Measurements from ENCODE around the gene ABCA3.

Gene ABCA3

DNA sequence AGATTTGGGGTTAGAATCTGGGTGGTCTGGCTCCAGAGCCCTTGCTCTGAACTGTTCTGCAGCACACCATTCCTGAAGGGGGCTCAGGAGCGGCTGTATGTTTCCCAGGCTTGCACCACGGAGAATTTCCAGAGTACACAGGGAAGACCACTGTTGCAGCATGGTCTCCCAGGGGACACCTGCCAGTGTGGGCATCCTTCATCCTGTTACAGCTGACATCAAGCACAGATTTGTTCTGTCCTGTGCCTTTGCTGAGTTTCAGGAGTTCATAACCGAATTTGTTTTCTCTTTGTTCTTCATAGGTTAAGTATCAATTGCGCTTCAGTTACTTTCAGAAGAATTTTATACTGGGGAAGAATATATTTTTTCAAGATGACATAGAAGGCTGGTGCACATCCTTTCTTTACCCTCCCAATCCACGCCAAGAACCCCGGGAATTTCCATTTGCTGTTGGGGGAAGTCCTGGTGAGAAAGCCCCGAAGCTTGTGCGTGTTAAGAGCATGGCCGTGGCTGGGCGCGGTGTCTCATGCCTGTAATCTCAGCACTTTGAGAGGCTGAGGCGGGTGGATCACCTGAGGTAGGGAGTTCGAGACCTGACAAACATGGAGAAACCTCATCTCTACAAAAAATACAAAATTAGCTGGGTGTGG is 26.3 kb upstream of the ABCA3 start:
- no peaks in the 10 kb centered on the region for H3K36me3 ChIP-seq (ENCODE audit: insufficient read depth, low read length)
- no peaks in the 10 kb centered on the region for H3K9me3 ChIP-seq (ENCODE audit: low read length)
- peaks cover 14% of the 10 kb centered on the region for H3K27me3 ChIP-seq (ENCODE audit: insufficient read depth, low read length)
- no peak overlapping the region for H3K4me3 ChIP-seq (ENCODE audit: low read length)
- H3K4me1 ChIP-seq (ENCODE audit: insufficient read depth, low read length) = peaks cover 13% of the 10 kb centered on the region
- H2AFZ ChIP-seq (ENCODE audit: low read depth, low read length) = no peak overlapping the region

DNA sequence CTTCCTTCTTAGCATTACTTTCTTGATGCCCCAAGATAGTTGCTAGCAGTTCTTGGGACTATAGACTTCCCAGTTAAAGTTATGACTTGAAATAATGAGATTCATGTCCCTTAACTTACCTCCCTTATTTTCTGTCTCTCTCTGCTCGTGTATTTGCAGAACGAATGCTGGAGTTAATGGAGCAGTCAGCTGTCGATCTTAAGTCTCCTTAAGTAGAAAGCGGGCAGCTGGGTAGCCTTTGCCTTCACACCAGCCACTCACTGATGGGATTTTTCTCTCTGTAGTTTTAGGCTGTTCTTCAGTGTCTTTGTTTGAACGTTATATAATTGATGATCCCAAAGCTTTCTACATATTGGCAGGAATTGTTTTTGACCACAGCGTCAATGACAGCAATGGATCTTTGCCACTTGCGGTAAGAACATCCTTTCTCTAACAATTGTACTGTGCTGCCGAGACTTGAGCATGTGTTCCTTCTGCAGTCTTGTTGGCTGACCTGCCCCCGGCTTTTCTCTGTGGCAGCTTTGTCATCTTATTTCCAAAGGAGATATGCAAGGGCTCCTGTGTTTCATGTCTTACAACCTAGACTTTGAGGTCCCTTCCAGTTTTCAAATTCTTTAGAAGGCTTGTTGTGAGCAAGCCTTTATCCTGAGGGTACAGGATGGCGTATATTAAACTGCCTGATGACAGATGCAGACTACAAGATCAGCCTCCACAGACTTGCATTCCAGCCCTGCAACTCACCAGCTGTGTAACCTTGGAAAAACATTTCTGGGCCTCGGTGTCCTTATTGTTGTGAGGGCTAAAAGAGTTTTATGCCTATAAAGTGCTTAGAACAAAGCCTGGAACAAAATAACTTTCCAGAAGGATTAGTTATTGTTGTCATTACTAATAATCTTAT is 25.1 kb upstream of the ABCA3 start:
- Histone ChIP-seq H3K4me1 (ENCODE audit: insufficient read depth, low read length) (peaks cover 13% of the 10 kb centered on the region), H3K9me3 (ENCODE audit: low read length) (no peaks in the 10 kb centered on the region), H3K36me3 (ENCODE audit: insufficient read depth, low read length) (no peaks in the 10 kb centered on the region), H3K27me3 (ENCODE audit: insufficient read depth, low read length) (peaks cover 14% of the 10 kb centered on the region), H2AFZ (ENCODE audit: low read depth, low read length) (no peak overlapping the region), H3K4me3 (ENCODE audit: low read length) (no peak overlapping the region)

DNA sequence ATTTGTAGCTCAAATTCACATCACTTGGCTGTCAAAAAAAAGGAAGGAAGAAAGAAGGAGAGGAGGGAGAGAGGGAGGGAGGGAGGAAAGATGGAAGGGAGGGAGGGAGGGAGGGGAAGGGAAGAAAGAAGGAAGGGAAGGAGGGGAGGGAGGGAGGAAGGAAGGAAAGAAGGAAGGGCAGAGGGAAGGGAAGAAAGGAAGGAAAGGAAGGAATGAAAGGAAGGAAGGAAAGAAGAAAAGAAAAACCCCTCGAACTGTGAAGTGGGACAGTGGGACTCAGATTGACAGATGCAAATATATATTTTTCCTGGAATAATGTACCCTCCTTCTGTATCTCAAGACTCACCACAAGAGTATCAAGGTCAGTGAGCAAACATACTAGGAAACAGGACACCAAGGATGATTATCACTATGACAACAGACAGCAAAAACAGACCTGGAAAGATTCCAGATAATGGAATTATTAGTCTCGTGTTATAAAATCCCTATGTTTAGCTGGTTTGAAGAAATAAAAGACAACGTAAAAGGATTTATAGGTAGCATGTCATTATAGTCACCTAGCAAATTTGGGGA is 24.2 kb upstream of the ABCA3 start:
- Histone ChIP-seq H2AFZ (ENCODE audit: low read depth, low read length) (no peak overlapping the region), H3K4me3 (ENCODE audit: low read length) (no peak overlapping the region)

DNA sequence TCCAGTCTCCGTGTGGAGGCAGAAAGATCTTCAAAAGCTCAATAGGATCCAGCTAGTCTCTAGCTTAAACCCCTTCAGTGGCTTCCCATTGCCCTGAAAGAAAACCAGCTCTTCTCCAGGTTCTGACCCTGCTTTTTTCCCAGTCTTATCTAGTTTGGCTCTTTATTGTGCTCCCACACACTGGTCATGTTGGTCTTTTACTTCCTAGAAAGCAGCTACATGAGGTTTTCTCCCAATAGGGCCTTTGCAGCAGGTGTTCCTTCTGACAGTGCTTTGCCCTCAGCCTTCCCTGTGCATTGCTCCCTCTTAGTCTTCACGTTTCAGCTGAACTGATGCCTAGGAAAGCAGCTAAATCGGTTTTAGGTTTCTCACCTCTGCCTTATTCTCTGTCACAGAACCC is 21.7 kb upstream of the ABCA3 start:
- Histone ChIP-seq H3K9me3 (ENCODE audit: low read length) (peaks cover under 1% of the 10 kb centered on the region), H3K27me3 (ENCODE audit: insufficient read depth, low read length) (peaks cover 20% of the 10 kb centered on the region), H3K4me3 (ENCODE audit: low read length) (no peak overlapping the region), H3K36me3 (ENCODE audit: insufficient read depth, low read length) (no peaks in the 10 kb centered on the region), H2AFZ (ENCODE audit: low read depth, low read length) (no peak overlapping the region), H3K4me1 (ENCODE audit: insufficient read depth, low read length) (peaks cover 13% of the 10 kb centered on the region)

More for the DNA sequence above, 24.2 kb upstream of the ABCA3 start:
- Histone ChIP-seq H3K9me3 (ENCODE audit: low read length) (no peaks in the 10 kb centered on the region), H3K27me3 (ENCODE audit: insufficient read depth, low read length) (peaks cover 17% of the 10 kb centered on the region), H3K36me3 (ENCODE audit: insufficient read depth, low read length) (no peaks in the 10 kb centered on the region), H3K4me1 (ENCODE audit: insufficient read depth, low read length) (peaks cover 13% of the 10 kb centered on the region)

DNA sequence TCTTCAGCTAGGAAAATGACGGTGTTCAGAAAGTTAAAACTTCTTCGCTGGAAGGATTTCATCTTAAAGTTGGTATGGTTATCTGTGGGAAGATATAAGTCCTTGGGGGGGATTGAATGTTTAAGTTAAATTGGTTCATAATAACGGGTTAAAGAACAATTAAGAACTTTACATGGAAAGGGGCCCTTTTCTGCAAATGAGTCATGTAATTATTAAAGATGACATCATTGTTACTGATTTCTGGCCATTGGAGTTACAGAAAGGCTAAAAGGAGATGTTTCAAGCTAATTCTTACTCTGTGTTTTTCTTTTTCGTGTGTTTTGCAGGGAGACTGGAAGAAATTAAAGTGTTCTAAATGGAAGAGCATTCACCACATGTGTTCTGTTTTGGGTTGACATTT is 20.6 kb upstream of the ABCA3 start:
- H3K9me3 ChIP-seq (ENCODE audit: low read length) = peaks cover 4% of the 10 kb centered on the region
- H3K36me3 ChIP-seq (ENCODE audit: insufficient read depth, low read length) = no peaks in the 10 kb centered on the region
- H3K4me1 ChIP-seq (ENCODE audit: insufficient read depth, low read length) = peaks cover 11% of the 10 kb centered on the region
- peaks cover 16% of the 10 kb centered on the region for H3K27me3 ChIP-seq (ENCODE audit: insufficient read depth, low read length)
- H2AFZ ChIP-seq (ENCODE audit: low read depth, low read length) = no peak overlapping the region
- H3K4me3 ChIP-seq (ENCODE audit: low read length) = no peak overlapping the region

DNA sequence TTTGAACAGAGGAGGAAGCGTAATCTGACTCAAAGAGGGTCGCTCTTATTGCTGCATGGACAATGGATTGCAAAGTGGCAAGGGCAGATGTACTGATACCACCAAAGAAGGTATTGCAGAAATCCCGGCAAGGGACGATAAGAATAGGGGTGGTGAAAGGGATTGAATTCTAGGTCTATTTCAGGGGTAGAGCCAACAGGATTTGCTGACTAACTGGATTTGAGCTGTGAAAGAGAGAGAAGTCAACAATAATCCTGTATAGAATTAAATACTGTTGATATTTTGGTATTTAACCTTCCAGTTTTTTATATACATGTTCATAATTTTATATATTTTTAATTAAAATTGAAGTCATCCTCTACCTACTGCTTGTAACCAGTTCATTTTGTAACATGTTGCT is 19.4 kb upstream of the ABCA3 start:
- H3K4me1 ChIP-seq (ENCODE audit: insufficient read depth, low read length) = peaks cover 3% of the 10 kb centered on the region
- no peaks in the 10 kb centered on the region for H3K36me3 ChIP-seq (ENCODE audit: insufficient read depth, low read length)
- no peak overlapping the region for H3K4me3 ChIP-seq (ENCODE audit: low read length)
- H3K9me3 ChIP-seq (ENCODE audit: low read length) = peaks cover 4% of the 10 kb centered on the region
- peaks cover 16% of the 10 kb centered on the region for H3K27me3 ChIP-seq (ENCODE audit: insufficient read depth, low read length)
- H2AFZ ChIP-seq (ENCODE audit: low read depth, low read length) = no peak overlapping the region

DNA sequence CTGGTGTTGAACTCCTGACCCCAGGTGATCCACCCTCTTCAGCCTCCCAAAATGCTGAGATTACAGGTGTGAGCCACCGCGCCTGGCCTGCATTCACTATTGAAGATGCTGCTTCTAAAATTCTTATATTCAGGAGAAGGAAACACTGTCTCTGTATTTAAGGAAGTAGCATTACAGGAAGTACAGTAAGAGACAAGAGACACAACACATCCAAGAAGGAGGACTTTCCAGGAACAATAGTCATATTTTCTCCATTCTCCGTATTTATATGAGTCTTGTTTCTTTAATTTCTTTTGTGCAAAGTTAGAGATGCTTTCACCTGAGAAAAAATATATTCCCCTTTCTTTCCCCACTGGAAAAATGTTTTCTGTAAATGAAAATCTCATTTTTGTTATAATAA is 18.3 kb upstream of the ABCA3 start:
- H3K27me3 ChIP-seq (ENCODE audit: insufficient read depth, low read length) = peaks cover 16% of the 10 kb centered on the region
- H2AFZ ChIP-seq (ENCODE audit: low read depth, low read length) = no peak overlapping the region
- H3K4me1 ChIP-seq (ENCODE audit: insufficient read depth, low read length) = no peaks in the 10 kb centered on the region
- H3K36me3 ChIP-seq (ENCODE audit: insufficient read depth, low read length) = no peaks in the 10 kb centered on the region
- no peak overlapping the region for H3K4me3 ChIP-seq (ENCODE audit: low read length)
- H3K9me3 ChIP-seq (ENCODE audit: low read length) = peaks cover 4% of the 10 kb centered on the region

DNA sequence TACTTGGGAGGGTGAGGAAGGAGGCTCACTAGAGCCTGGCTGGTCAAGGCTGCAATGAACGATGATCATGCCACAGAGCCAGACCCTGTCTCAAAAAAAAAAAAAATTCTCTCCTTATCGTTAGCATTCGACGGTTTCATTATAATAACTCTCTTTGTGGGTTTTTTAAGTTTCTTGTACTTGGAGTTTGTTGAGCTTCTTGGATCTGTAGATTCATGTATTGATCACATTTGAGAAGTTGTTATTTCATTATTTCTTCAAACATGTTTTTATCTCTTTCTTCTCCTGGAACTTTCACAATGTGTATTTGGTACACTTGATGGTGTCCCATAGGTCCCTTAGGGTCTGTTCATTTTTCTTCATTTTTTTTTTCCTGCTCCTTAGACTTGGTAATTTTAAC is 16.8 kb upstream of the ABCA3 start:
- no peaks in the 10 kb centered on the region for H3K4me1 ChIP-seq (ENCODE audit: insufficient read depth, low read length)
- no peak overlapping the region for H3K4me3 ChIP-seq (ENCODE audit: low read length)
- no peak overlapping the region for H2AFZ ChIP-seq (ENCODE audit: low read depth, low read length)
- peaks cover 16% of the 10 kb centered on the region for H3K27me3 ChIP-seq (ENCODE audit: insufficient read depth, low read length)
- no peaks in the 10 kb centered on the region for H3K36me3 ChIP-seq (ENCODE audit: insufficient read depth, low read length)
- peaks cover 4% of the 10 kb centered on the region for H3K9me3 ChIP-seq (ENCODE audit: low read length)

DNA sequence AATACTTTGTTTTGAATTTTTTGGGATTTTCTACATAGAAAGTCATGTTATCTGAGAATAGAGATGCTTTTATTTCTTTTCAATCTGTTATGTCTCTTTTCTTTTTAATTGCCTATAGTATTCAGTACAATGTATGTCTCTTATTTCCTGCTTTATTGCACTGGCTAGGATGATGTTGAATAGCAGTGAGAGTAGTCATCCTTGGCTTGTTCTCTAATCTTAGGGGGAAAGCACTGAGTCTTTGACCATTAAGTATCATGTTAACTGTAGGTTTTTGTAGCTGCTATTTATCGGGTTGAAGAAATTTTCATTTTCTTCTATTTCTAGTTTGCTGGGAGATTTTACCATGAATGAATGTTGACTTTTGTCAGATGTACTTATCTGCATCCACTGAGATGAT is 10.0 kb upstream of the ABCA3 start:
- no peak overlapping the region for H2AFZ ChIP-seq (ENCODE audit: low read depth, low read length)
- no peaks in the 10 kb centered on the region for H3K4me1 ChIP-seq (ENCODE audit: insufficient read depth, low read length)
- H3K36me3 ChIP-seq (ENCODE audit: insufficient read depth, low read length) = no peaks in the 10 kb centered on the region
- no peak overlapping the region for H3K4me3 ChIP-seq (ENCODE audit: low read length)
- no peaks in the 10 kb centered on the region for H3K9me3 ChIP-seq (ENCODE audit: low read length)
- no peaks in the 10 kb centered on the region for H3K27me3 ChIP-seq (ENCODE audit: insufficient read depth, low read length)

DNA sequence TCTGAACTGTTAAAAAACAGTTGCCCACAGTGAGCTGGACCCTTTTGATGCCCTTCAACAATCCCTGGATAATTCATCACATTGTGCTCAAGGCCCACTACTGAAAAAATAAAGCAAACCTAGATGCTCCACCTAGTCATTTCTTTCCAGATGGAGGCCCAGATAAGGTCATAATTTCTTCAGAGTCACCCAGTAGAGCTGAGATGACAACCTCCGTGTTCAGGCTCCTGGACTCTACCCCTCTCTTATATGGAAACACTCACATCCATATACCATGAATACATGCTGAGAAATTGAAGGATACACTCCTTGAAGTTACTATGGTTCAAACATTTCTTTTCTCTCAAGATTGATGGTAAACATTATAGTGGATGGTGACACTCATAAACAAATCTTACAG is 2.7 kb upstream of the ABCA3 start:
- Histone ChIP-seq H3K36me3 (ENCODE audit: insufficient read depth, low read length) (no peaks in the 10 kb centered on the region), H3K27me3 (ENCODE audit: insufficient read depth, low read length) (peaks cover 17% of the 10 kb centered on the region), H2AFZ (ENCODE audit: low read depth, low read length) (no peak overlapping the region), H3K4me3 (ENCODE audit: low read length) (no peak overlapping the region), H3K9me3 (ENCODE audit: low read length) (no peaks in the 10 kb centered on the region), H3K4me1 (ENCODE audit: insufficient read depth, low read length) (peaks cover 9% of the 10 kb centered on the region)

DNA sequence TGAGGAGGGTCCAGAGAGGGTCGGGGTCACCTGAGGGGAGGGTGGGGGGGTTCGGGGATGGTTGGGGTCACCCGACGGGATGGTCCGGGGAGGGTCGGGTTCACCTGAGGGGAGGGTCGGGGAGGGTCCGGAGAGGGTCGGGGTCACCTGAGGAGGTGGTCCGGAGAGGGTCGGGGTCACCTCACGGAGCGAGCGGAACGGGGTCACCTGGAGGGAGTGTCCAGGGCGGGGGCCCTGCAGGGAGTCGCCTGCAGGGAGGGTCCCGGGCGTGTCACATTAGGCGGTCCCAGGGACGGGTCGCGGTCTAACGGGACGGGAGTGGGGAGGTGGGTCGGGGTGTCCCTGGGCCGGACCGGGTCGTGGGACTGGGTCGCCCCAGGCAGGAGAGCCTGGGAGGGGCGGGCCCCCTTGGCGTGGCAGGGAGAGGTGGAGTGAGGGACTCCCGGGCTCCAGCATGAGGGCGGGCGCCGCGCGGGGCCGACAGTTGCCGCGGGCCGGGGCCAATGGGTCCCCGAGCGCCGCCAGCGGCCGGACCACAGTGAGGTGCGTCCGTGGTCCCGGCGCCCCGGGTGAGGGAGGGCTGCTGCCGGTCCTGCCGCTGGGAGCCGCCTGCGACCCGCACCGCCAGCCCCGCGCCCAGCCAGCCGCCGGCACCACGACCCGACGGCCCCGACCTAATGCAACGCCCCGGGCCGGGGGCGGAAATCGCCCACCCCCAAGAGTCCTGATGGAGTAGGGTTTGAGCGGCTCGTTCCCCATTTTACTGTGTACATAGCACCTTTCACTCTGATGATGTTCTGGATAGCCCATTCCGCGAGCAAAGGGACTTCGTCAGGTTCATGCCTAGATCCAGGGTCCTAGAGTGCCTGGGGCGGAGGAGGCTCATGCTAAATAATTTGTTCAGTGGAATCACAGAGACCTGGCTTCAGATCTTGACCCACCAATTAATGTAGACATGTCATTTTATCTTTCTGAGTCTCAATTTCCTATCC is 1.2 kb upstream of the ABCA3 start:
- Histone ChIP-seq H3K4me1 (ENCODE audit: insufficient read depth, low read length) (peaks cover 9% of the 10 kb centered on the region), H3K27me3 (ENCODE audit: insufficient read depth, low read length) (peaks cover 17% of the 10 kb centered on the region)

DNA sequence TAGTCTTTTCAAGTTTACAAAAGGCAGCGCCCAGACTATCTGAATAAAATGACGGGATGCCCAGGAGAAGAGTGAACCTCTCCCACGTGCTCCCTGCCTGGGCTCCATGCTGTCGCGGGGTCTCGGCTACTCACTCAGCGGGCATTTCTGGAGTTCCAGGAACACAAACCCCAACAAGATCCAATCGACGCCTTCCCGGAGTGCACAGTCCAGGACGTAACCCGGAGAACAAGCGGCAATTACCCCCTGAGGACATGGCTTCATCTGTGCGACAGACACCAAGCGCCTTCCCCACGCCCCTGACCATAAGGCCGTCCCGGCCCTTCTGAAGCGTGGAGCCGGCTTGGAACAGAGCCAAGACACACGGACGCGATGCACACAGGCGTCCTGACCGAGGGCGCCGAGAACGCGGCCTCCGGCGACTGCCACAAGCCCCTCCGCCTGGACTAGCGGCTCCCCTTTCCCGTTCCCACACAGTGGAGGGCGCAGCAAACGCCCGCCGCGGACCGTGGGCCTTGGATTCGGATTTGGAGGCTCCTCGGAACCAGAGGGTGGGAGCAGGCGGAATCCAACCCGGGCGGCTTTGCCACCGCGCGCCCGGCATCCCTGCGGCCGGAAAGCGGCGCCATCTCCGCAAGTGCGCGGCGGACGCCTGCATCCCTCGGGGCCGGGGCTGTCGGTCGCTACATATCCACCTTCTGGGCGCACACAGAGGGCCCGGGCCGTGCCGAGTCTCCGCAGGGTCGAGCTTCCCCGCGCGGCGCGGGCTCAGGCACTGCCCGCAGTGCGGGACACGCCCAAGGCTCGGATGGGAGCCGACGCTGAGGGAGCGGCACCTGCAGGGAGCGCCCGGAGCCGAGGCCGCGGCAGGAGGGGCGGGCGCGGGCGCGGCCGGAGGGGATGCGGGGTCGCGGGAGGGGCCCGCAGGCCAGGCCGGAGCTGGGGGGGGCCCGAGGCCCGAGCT is 725 bp downstream of the ABCA3 start:
- H3K4me1 ChIP-seq (ENCODE audit: insufficient read depth, low read length) = peaks cover 9% of the 10 kb centered on the region
- no peaks in the 10 kb centered on the region for H3K9me3 ChIP-seq (ENCODE audit: low read length)
- peak overlapping the region; percentile 58 for H2AFZ ChIP-seq (ENCODE audit: low read depth, low read length)
- H3K36me3 ChIP-seq (ENCODE audit: insufficient read depth, low read length) = no peaks in the 10 kb centered on the region
- H3K4me3 ChIP-seq (ENCODE audit: low read length) = peak overlapping the region; percentile 72
- peaks cover 15% of the 10 kb centered on the region for H3K27me3 ChIP-seq (ENCODE audit: insufficient read depth, low read length)

More for the DNA sequence above, 1.2 kb upstream of the ABCA3 start:
- Histone ChIP-seq H3K36me3 (ENCODE audit: insufficient read depth, low read length) (no peaks in the 10 kb centered on the region), H2AFZ (ENCODE audit: low read depth, low read length) (no peak overlapping the region), H3K4me3 (ENCODE audit: low read length) (no peak overlapping the region), H3K9me3 (ENCODE audit: low read length) (no peaks in the 10 kb centered on the region)
